Measurements from ENCODE around the gene CERS2. TPM values are rescaled to one million over a fixed set of nuclear protein-coding genes. Genes with fewer than 3 reads are reported as not detected.

The CERS2 gene
- total RNA-seq, 1 experiment from 2014 or later, result 348 TPM

DNA sequence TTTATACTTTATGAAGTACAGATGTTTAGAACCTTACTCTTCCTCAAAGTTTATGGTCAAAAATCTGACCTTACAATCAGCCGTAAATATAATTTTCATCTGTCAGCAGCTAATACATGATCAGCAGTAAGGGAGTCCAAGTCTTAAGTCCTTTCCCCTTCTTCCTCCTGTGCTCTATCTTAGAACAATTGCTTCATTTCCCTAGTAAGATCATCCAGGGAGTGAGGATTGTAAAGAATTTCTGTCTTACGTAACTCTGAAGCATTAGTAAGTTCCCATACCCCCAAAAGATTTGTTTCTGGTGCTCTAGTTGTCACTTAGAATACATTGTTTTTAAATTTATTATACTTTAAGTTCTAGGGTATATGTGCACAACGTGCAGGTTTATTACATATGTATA lies 46.3 kb downstream of the CERS2 start:
- ATAC-seq (no peak), DNase-seq (ENCODE audit: low read depth, low spot score) (no peak)
- no peaks in the 10 kb centered on the region for H3K27me3 ChIP-seq (ENCODE audit: control insufficient read depth, insufficient read depth, low read length)
- no TSS peak for BruUV-seq (replicated peaks)
- in situ Hi-C loops (cut with HindIII; ENCODE audit: low pct_unique_long_range_greater_than_20kb, low sequenced_read_pairs), result no loop called here
- no peaks in the 10 kb centered on the region for H3K9me3 ChIP-seq (ENCODE audit: control insufficient read depth, insufficient read depth, low read depth, low read length)
- no peak overlapping the region for H3K27ac ChIP-seq (ENCODE audit: low read length)
- CTCF ChIA-PET, result interaction anchor here (0.6 kb wide), 1 partner anchor 9 kb away, joined by 6 read pairs; no protein-coding TSS in a partner anchor
- TF ChIP-seq, protein P1, sequence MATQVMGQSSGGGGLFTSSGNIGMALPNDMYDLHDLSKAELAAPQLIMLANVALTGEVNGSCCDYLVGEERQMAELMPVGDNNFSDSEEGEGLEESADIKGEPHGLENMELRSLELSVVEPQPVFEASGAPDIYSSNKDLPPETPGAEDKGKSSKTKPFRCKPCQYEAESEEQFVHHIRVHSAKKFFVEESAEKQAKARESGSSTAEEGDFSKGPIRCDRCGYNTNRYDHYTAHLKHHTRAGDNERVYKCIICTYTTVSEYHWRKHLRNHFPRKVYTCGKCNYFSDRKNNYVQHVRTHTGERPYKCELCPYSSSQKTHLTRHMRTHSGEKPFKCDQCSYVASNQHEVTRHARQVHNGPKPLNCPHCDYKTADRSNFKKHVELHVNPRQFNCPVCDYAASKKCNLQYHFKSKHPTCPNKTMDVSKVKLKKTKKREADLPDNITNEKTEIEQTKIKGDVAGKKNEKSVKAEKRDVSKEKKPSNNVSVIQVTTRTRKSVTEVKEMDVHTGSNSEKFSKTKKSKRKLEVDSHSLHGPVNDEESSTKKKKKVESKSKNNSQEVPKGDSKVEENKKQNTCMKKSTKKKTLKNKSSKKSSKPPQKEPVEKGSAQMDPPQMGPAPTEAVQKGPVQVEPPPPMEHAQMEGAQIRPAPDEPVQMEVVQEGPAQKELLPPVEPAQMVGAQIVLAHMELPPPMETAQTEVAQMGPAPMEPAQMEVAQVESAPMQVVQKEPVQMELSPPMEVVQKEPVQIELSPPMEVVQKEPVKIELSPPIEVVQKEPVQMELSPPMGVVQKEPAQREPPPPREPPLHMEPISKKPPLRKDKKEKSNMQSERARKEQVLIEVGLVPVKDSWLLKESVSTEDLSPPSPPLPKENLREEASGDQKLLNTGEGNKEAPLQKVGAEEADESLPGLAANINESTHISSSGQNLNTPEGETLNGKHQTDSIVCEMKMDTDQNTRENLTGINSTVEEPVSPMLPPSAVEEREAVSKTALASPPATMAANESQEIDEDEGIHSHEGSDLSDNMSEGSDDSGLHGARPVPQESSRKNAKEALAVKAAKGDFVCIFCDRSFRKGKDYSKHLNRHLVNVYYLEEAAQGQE (IDR thresholded peaks at IDR 0.05; ENCODE audit: insufficient read depth in 1 of 2, low read depth in 2 of 2, low read length in 1 of 2), result no peak
- TF ChIP-seq SIN3A (IDR thresholded peaks at IDR 0.05; ENCODE audit: borderline replicate concordance, insufficient read depth, low read depth, low read length) (no peak), POLR2AphosphoS5 (IDR thresholded peaks at IDR 0.05; ENCODE audit: low read depth, low read length) (no peak), TCF7L2 (IDR thresholded peaks at IDR 0.05; ENCODE audit: low read depth, low read length) (no peak)
- TF ChIP-seq, protein P2, sequence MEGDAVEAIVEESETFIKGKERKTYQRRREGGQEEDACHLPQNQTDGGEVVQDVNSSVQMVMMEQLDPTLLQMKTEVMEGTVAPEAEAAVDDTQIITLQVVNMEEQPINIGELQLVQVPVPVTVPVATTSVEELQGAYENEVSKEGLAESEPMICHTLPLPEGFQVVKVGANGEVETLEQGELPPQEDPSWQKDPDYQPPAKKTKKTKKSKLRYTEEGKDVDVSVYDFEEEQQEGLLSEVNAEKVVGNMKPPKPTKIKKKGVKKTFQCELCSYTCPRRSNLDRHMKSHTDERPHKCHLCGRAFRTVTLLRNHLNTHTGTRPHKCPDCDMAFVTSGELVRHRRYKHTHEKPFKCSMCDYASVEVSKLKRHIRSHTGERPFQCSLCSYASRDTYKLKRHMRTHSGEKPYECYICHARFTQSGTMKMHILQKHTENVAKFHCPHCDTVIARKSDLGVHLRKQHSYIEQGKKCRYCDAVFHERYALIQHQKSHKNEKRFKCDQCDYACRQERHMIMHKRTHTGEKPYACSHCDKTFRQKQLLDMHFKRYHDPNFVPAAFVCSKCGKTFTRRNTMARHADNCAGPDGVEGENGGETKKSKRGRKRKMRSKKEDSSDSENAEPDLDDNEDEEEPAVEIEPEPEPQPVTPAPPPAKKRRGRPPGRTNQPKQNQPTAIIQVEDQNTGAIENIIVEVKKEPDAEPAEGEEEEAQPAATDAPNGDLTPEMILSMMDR (IDR thresholded peaks at IDR 0.05), result no peak
- peaks cover 18% of the 10 kb centered on the region for H3K36me3 ChIP-seq (ENCODE audit: control insufficient read depth, insufficient read depth, low read length)
- no peaks in the 10 kb centered on the region; the same call in 1 of the 2 replicates for H3K4me1 ChIP-seq (ENCODE audit: control insufficient read depth, insufficient read depth, low read length)
- H3K4me3 ChIP-seq (ENCODE audit: low read depth in 2 of 2, low read length in 2 of 2), result no peak overlapping the region
- POLR2A ChIA-PET, result interaction anchor here (0.5 kb wide), 1 partner anchor 29 kb away, joined by 3 read pairs; no protein-coding TSS in a partner anchor
- intact Hi-C loops (cut with micrococcal nuclease; ENCODE audit: unreplicated experiment), result no loop called here

DNA sequence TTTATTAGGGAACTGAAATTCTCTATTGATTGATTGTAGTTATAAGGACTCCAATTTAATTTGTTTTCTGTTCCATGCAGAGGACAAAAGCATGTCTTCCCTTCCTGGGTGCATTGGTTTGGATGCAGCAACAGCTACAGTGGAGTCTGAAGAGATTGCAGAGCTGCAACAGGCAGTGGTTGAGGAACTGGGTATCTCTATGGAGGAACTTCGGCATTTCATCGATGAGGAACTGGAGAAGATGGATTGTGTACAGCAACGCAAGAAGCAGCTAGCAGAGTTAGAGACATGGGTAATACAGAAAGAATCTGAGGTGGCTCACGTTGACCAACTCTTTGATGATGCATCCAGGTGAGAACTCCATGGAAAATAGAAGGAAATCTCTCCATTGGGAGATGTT lies 47.0 kb downstream of the CERS2 start:
- DNase-seq (ENCODE audit: low read depth, low spot score) (no peak), ATAC-seq (no peak)
- TF ChIP-seq, protein P1 (IDR thresholded peaks at IDR 0.05; ENCODE audit: insufficient read depth in 1 of 2, low read depth in 2 of 2, low read length in 1 of 2), result no peak
- no peak for TF ChIP-seq SIN3A (IDR thresholded peaks at IDR 0.05; ENCODE audit: borderline replicate concordance, insufficient read depth, low read depth, low read length)
- TF ChIP-seq, protein P2 (IDR thresholded peaks at IDR 0.05), result no peak
- TF ChIP-seq POLR2AphosphoS5 (IDR thresholded peaks at IDR 0.05; ENCODE audit: low read depth, low read length), result no peak
- no peak for TF ChIP-seq TCF7L2 (IDR thresholded peaks at IDR 0.05; ENCODE audit: low read depth, low read length)
- ChIA-PET POLR2A (interaction anchor here (0.5 kb wide), 1 partner anchor 29 kb away, joined by 3 read pairs; no protein-coding TSS in a partner anchor), CTCF (interaction anchor here (0.6 kb wide), 1 partner anchor 9 kb away, joined by 6 read pairs; no protein-coding TSS in a partner anchor)
- Histone ChIP-seq H3K4me3 (ENCODE audit: low read depth in 2 of 2, low read length in 2 of 2) (no peak overlapping the region), H3K4me1 (ENCODE audit: control insufficient read depth, insufficient read depth, low read length) (no peaks in the 10 kb centered on the region; the same call in 1 of the 2 replicates), H3K9me3 (ENCODE audit: control insufficient read depth, insufficient read depth, low read depth, low read length) (no peaks in the 10 kb centered on the region), H3K27ac (ENCODE audit: low read length) (no peak overlapping the region), H3K36me3 (ENCODE audit: control insufficient read depth, insufficient read depth, low read length) (peaks cover 17% of the 10 kb centered on the region), H3K27me3 (ENCODE audit: control insufficient read depth, insufficient read depth, low read length) (no peaks in the 10 kb centered on the region)
- intact Hi-C loops (cut with micrococcal nuclease; ENCODE audit: unreplicated experiment) (no loop called here), in situ Hi-C loops (cut with HindIII; ENCODE audit: low pct_unique_long_range_greater_than_20kb, low sequenced_read_pairs) (no loop called here)
- no TSS peak for BruUV-seq (replicated peaks)

Data from Panc1 (cell line).